IPS DF 4.7 (cell line): ENCODE results near the gene ERICH6.

Experiments used
- DNase-seq: peaks from one replicate; pipeline ENCODE4 v3.0.0-alpha.2; 2013; ENCODE audit warnings: low spot score; ENCODE audit errors: extremely low read depth

ERICH6 gene

DNA sequence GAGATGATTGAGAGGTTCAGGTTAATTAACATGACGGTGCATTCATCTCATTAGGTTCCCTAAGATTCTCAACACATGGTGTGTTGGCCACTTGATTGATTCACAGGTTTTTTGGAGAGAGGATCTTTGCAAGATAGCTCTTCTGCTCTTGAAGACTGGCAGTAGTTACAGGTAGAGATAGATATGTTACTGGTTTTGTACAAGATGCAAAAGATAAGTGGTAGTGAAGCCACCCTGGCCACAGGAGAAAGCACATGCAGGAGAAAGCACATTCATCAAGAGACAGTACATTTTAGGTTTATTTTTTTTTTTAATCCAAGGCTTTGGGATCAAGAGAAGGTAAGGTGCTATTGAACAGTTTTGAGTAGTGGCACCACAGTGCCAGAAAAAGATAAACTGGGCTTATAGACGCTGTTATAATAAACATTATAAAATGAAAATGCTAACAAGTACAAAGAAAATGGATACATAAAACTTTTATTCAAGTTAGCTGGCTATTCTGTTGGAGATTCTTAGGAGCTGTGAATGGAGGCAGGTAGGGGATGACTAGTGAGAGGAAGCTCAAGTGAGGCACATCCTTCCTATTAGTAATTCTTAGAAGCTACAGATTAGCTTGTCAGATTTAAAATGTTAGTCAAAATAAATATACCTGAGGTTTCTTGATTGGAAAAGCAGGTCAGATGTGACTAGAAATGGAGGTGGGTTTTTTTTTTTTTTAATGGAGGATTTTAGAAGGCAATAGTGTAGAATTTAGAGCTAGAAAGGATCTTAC is 89.8 kb downstream of the ERICH6 start:
- no peak for DNase-seq

DNA sequence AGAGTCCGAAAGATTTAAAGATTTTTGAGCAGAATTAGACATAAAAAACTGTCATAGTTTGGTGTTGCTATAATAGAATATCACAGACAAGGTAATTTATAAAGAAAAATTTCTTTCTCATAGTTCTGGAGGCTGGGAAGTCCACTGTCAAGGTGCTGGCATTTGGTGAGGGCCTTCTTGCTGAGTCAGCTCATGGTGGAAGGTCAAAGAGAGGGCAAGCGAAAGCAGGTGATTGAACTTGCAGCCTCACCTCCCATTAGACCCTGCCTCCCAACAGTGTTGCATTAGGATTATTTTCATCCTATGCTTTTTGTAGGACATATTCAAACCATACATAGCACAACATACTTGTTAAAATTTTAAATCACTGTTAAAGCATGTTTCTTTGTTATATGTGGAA is 90.7 kb downstream of the ERICH6 start:
- no peak for DNase-seq

GRCh38 chr3:150612494-150612893 is 91.2 kb downstream of the ERICH6 start:
- DNase-seq = no peak

DNA sequence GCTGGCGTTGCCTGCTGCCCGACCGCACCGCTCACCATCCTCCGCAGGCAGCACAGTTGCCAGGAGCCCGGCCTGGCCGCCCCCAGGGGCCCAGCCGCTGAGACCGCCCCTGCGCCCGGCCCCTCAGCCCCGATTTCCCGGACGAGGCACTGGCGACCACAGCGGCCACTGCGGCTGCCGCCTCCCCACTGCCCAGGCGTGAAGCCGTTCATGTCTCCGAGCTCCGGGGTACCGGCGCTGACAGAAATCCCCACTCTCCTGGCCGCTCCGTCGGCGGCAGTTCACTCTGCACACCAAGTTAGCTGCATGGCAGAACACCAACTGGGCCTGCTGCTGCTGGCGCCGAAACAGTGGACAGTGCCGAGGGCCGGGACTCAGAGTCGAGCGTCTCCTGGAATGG is 92.1 kb downstream of the ERICH6 start:
- no peak for DNase-seq

DNA sequence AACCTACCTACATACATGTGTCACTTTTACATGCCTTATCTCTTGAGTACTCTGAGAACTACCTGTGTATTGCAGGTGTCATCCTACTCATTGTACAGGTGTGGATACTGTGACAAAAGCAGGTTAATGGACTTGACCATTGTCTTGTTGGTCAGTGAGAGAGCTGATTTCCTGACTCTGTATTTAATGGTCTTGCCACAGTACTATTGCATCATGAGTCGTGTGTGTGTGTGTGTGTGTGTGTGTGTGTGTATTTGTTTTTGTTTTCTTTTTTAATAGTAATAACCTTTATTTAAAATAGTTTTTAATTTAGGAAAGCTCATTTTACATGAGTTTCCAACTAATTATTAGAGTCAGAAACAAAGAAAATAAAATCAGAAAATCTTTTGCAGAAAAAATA is 92.9 kb downstream of the ERICH6 start:
- no peak for DNase-seq

- DNase-seq = no peak
Observed at GRCh38 chr3:150609988-150610387, 93.7 kb downstream of the ERICH6 start.
